Endothelial cell of umbilical vein (primary cell): ENCODE measurements around the gene SRP68. TPM values are rescaled to one million over a fixed set of nuclear protein-coding genes. Genes with fewer than 3 reads are reported as not detected.

ENCODE experiments used
- BruUV-seq: library from RNA; stranded (reverse); fragments of 400-500 nt; replicated peaks from 2 replicates; lab custom pipeline; 2021; lab: Mats Ljungman, UMichigan
- CTCF ChIA-PET: fragments of 300-600, 350-600 bp; sonication (Branson Sonifier 250); formaldehyde crosslinking; loops from one replicate; lab custom pipeline; 2021; ENCODE audit warnings: antibody characterized with exemption, inconsistent platforms; lab: Charles Lee
- POLR2A ChIA-PET: fragments of 300-600, 350-600 bp; sonication (Branson Sonifier 250); formaldehyde crosslinking; loops from one replicate; lab custom pipeline; 2021; ENCODE audit warnings: antibody characterized with exemption, inconsistent platforms; lab: Charles Lee
- DNase-seq: peaks from one replicate; pipeline ENCODE4 v3.0.0-alpha.2; 2011; ENCODE audit warnings: low read depth, low spot score
- FAIRE-seq: peaks from 2 replicates; lab custom pipeline; 2011; peaks lifted over from hg19 to GRCh38; lab: Jason Lieb, UNC
- H2AFZ ChIP-seq: 2 replicates; pipeline ENCODE4 v1.6.0; 2012; ENCODE audit warnings: low read depth, low read length, control low read depth, inconsistent platforms
- H3K27ac ChIP-seq: 2 replicates; pipeline ENCODE4 v1.5.1; 2011; ENCODE audit warnings: low read depth, mild to moderate bottlenecking, control low read depth, low read length, moderate library complexity; ENCODE audit not compliant: insufficient read depth
- H3K27me3 ChIP-seq, 2 experiments: 2 replicates each; pipeline versions ENCODE4 v1.6.0 to v1.6.1; 2011; ENCODE audit warnings: low read length in 2 of 2, mixed read lengths in 1 of 2; ENCODE audit not compliant: control insufficient read depth in 2 of 2, insufficient read depth in 2 of 2
- H3K36me3 ChIP-seq, 2 experiments: 2 replicates in 1 of 2; 3 replicates in 1 of 2; pipeline ENCODE4 v1.5.1; 2011; ENCODE audit warnings: low read length in 2 of 2, mild to moderate bottlenecking in 1 of 2, moderate library complexity in 1 of 2; ENCODE audit not compliant: control insufficient read depth in 2 of 2, insufficient read depth in 2 of 2; ENCODE audit errors: extremely low read depth in 1 of 2
- H3K4me1 ChIP-seq: 3 replicates; pipeline ENCODE4 v1.5.1; 2011; ENCODE audit warnings: mild to moderate bottlenecking, low read length; ENCODE audit not compliant: control insufficient read depth, insufficient read depth; ENCODE audit errors: extremely low read depth
- H3K4me2 ChIP-seq: 2 replicates; pipeline ENCODE4 v1.6.1; 2011; ENCODE audit warnings: low read length, control low read depth, mixed read lengths; ENCODE audit not compliant: insufficient read depth
- H3K4me3 ChIP-seq, 3 experiments: fragments of 200-600 bp in 1 of 3; sonication (generic), shearing (Covaris generic) in 1 of 3; replicated peaks in 1 of 3; 2 replicates each; pipeline ENCODE4 v1.5.1; 2011 to 2016; ENCODE audit warnings: control low read depth in 3 of 3, low read length in 3 of 3, mild to moderate bottlenecking in 2 of 3, inconsistent platforms in 1 of 3, low read depth in 1 of 3, moderate library complexity in 1 of 3; ENCODE audit not compliant: insufficient read depth in 1 of 3
- H3K79me2 ChIP-seq: 2 replicates; pipeline ENCODE4 v1.6.0; 2012; ENCODE audit warnings: low read length, inconsistent platforms; ENCODE audit not compliant: control insufficient read depth, insufficient read depth
- H3K9ac ChIP-seq: replicated peaks from 2 replicates; pipeline ENCODE3; 2011; ENCODE audit warnings: low read length, control low read depth; ENCODE audit not compliant: insufficient read depth; ENCODE audit errors: extremely low read depth
- H3K9me1 ChIP-seq: replicated peaks from 3 replicates; pipeline ENCODE4 v1.6.0; 2011; ENCODE audit warnings: mild to moderate bottlenecking, low read length; ENCODE audit not compliant: control insufficient read depth, insufficient read depth; ENCODE audit errors: extremely low read depth
- H3K9me3 ChIP-seq: replicated peaks from 2 replicates; pipeline ENCODE4 v1.5.1; 2012; ENCODE audit warnings: low read length, inconsistent platforms; ENCODE audit not compliant: control insufficient read depth, insufficient read depth
- H4K20me1 ChIP-seq: replicated peaks from 2 replicates; pipeline ENCODE3; 2011; ENCODE audit warnings: mild to moderate bottlenecking, low read length; ENCODE audit not compliant: control insufficient read depth, insufficient read depth; ENCODE audit errors: extremely low read depth
- EZH2 ChIP-seq: IDR thresholded peaks from 2 replicates; pipeline ENCODE4 v1.6.1; 2012; ENCODE audit warnings: borderline replicate concordance, low read depth, mild to moderate bottlenecking, moderate library complexity, low read length, inconsistent platforms; ENCODE audit not compliant: severe bottlenecking
- FOS ChIP-seq: IDR thresholded peaks from 2 replicates; pipeline ENCODE4 v1.6.1; 2011; ENCODE audit warnings: mild to moderate bottlenecking, low read length, moderate library complexity, borderline replicate concordance; ENCODE audit not compliant: insufficient read depth
- GATA2 ChIP-seq: IDR thresholded peaks from 2 replicates; pipeline ENCODE4 v1.7.0; 2011; ENCODE audit warnings: low read depth, mild to moderate bottlenecking, moderate library complexity, mixed read lengths, low read length; ENCODE audit not compliant: insufficient read length, insufficient read depth
- JUN ChIP-seq: IDR thresholded peaks from 2 replicates; pipeline ENCODE4 v1.6.1; 2011; ENCODE audit warnings: borderline replicate concordance, low read depth; ENCODE audit not compliant: insufficient read length, insufficient read depth
- MAX ChIP-seq: IDR thresholded peaks from 2 replicates; pipeline ENCODE4 v1.6.1; 2011; ENCODE audit not compliant: insufficient read depth, insufficient read length
- MYC ChIP-seq: IDR thresholded peaks from one replicate; pipeline ENCODE4 v1.6.1; 2011; ENCODE audit warnings: mild to moderate bottlenecking, low read depth, low read length
- POLR2A ChIP-seq: IDR thresholded peaks from 2 replicates; pipeline ENCODE4 v1.6.1; 2012; ENCODE audit warnings: low read depth, mild to moderate bottlenecking, control low read depth, low read length
- POLR2AphosphoS5 ChIP-seq: IDR thresholded peaks from 2 replicates; pipeline ENCODE4 v1.6.1; 2012; ENCODE audit warnings: low read depth, mild to moderate bottlenecking, control low read depth, low read length, moderate library complexity; ENCODE audit not compliant: insufficient read depth
- dilution Hi-C: fragments of 300-500 bp; cut with MboI; formaldehyde crosslinking; loops from one replicate; pipeline ENCODE4 v1.15.0; 2019; ENCODE audit warnings: low sequenced_read_pairs; ENCODE audit not compliant: extremely low pct_ligation_motif_present
- intact Hi-C: fragments of 100-400 bp; cut with micrococcal nuclease; formaldehyde crosslinking; loops from one replicate; pipeline ENCODE4 v1.10.0; 2022
- polyA plus RNA-seq, 4 experiments: library from polyadenylated mRNA; depleted of rRNA in 3 of 4; stranded (reverse) in 3 of 4; unstranded in 1 of 4; fragments of >200 nt; gene quantifications; 2 replicates each; pipeline versions ENCODE4 v1.2.1 to v1.2.3, GENCODE V29; 2011 to 2012; ENCODE audit warnings: missing spikeins in 1 of 4
- total RNA-seq: library from RNA; stranded (reverse); gene quantifications from 2 replicates; pipeline ENCODE4 v1.2.3, GENCODE V29; 2021
- TF ChIP-seq, protein P1 (sequence below), 2 donors: IDR thresholded peaks; 1 replicate in 1 of 2; 2 replicates in 1 of 2; pipeline ENCODE4 v1.5.1; 2011; ENCODE audit warnings: low read length in 2 of 2, mild to moderate bottlenecking in 2 of 2, moderate library complexity in 2 of 2, control low read depth in 1 of 2, inconsistent platforms in 1 of 2, low read depth in 1 of 2; ENCODE audit not compliant: insufficient read depth in 1 of 2; ENCODE audit errors: extremely low read depth in 1 of 2

The SRP68 gene
- total and polyA plus RNA-seq, 2 donors (not counting 3 experiments of a cell fraction or from before 2014, with no cell fraction given), result 64.6 to 81.7 TPM

DNA sequence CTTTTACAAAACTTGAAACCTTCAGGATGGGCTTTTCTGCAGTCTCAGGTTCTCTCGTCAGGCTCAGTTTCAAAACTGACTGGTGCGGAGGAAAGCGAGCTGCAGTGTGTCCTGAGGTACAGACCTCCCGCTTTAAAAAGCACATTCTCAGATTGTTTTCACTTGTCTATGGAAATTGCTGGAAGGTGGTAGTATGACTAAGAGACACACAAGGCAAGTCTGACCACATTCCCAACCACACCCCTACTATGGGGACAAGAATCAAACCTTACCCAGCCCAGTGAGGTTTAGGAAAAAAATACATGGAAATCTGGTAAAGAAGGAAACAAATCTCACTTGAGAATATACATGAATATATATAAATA, 18.2 kb downstream of the SRP68 start:
- H3K9me1 ChIP-seq, result no peaks in the 10 kb centered on the region
- H3K4me2 ChIP-seq, result peak overlapping the region; percentile 75
- no peak for FAIRE-seq
- peaks cover 13 to 24% of the 10 kb centered on the region in 2 experiments for H3K36me3 ChIP-seq
- H3K27me3 ChIP-seq, result no peaks in the 10 kb centered on the region
- DNase-seq, result no peak
- peaks cover 18% of the 10 kb centered on the region for H3K4me1 ChIP-seq
- ChIA-PET POLR2A (no interaction called here), CTCF (interaction anchor here (1.9 to 2.0 kb wide), 2 partner anchors 21 to 40 kb away, joined by 8 to 13 read pairs; no protein-coding TSS in a partner anchor)
- intact Hi-C loops, result no loop called here
- dilution Hi-C loops, result no loop called here
- no TSS peak for BruUV-seq
- TF ChIP-seq GATA2, result no peak
- TF ChIP-seq EZH2, result no peak
- TF ChIP-seq POLR2AphosphoS5, result no peak
- TF ChIP-seq, protein P1, sequence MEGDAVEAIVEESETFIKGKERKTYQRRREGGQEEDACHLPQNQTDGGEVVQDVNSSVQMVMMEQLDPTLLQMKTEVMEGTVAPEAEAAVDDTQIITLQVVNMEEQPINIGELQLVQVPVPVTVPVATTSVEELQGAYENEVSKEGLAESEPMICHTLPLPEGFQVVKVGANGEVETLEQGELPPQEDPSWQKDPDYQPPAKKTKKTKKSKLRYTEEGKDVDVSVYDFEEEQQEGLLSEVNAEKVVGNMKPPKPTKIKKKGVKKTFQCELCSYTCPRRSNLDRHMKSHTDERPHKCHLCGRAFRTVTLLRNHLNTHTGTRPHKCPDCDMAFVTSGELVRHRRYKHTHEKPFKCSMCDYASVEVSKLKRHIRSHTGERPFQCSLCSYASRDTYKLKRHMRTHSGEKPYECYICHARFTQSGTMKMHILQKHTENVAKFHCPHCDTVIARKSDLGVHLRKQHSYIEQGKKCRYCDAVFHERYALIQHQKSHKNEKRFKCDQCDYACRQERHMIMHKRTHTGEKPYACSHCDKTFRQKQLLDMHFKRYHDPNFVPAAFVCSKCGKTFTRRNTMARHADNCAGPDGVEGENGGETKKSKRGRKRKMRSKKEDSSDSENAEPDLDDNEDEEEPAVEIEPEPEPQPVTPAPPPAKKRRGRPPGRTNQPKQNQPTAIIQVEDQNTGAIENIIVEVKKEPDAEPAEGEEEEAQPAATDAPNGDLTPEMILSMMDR (IDR thresholded peaks at IDR 0.05; ENCODE audit: extremely low read depth in 1 of 2, insufficient read depth in 1 of 2, low read depth in 1 of 2, low read length in 2 of 2), result no peak
- no peak for TF ChIP-seq MAX
- no peak for TF ChIP-seq MYC
- TF ChIP-seq JUN, result no peak
- no peak for TF ChIP-seq POLR2A
- TF ChIP-seq FOS, result no peak
- H4K20me1 ChIP-seq, result no peaks in the 10 kb centered on the region
- H3K79me2 ChIP-seq, result peaks cover 20% of the 10 kb centered on the region
- H3K4me3 ChIP-seq, result no peak overlapping the region
- no peaks in the 10 kb centered on the region for H3K9me3 ChIP-seq
- no peak overlapping the region for H2AFZ ChIP-seq
- H3K9ac ChIP-seq, result no peak overlapping the region
- peak overlapping the region; percentile 25 for H3K27ac ChIP-seq
